Motor neuron (in vitro differentiated cells): ENCODE data around the gene PGAM5. TPM values are rescaled to one million over a fixed set of nuclear protein-coding genes. Genes with fewer than 3 reads are reported as not detected.
"Not testable (repeated sequence)": the region's sequence is repeated elsewhere in the genome, so short reads cannot be mapped to it uniquely, and the experiment has no call there.

Experiments
- ATAC-seq, 8 experiments: fragments of 200-7000 bp; cut with Tn5 transposase; replicated peaks in 6 of 8; 2 replicates each; pipeline ENCODE4 v1.8.0; 2021; ENCODE audit warnings: mild to moderate bottlenecking in 8 of 8, moderate library complexity in 8 of 8
- H3K27ac ChIP-seq, 2 donors: fragments of 250-450 bp; sonication (Bioruptor Pico); 2 replicates each; pipeline ENCODE4 v1.9.0; 2021; ENCODE audit warnings: antibody characterized with exemption in 2 of 2, mild to moderate bottlenecking in 2 of 2, moderate library complexity in 1 of 2
- H3K4me1 ChIP-seq, 2 donors: fragments of 250-450 bp; sonication (Bioruptor Pico); replicated peaks in 1 of 2; 2 replicates each; pipeline ENCODE4 v1.6.1; 2021; ENCODE audit warnings: antibody characterized with exemption in 2 of 2, mild to moderate bottlenecking in 2 of 2, moderate library complexity in 1 of 2
- H3K4me3 ChIP-seq, 5 donors: fragments of 250-450 bp; sonication (Bioruptor Pico); 2 replicates each; pipeline ENCODE4 v1.9.0; 2021; ENCODE audit warnings: antibody characterized with exemption in 5 of 5, mild to moderate bottlenecking in 5 of 5, moderate library complexity in 4 of 5
- WGBS, 10 experiments: fragments of 450-650 bp; shearing (Covaris generic); methylation state at CpG; one replicate each; pipeline ENCODE4 v1.0.0; 2022; 5-methylcytosine and 5-hydroxymethylcytosine counted together
- in situ Hi-C, 9 experiments: fragments of 400-800 bp; cut with MboI; loops; one replicate each; pipeline ENCODE4 v1.15.0; 2021; ENCODE audit warnings: low sequenced_read_pairs in 9 of 9, low pct_unique_long_range_greater_than_20kb in 2 of 9; ENCODE audit not compliant: unreplicated experiment in 9 of 9
- total RNA-seq, 8 experiments: library from RNA; unstranded; fragments of 300-600 nt; gene quantifications; 2 replicates each; pipeline versions ENCODE4 v1.2.3 to v1.2.4, GENCODE V29; 2022

The PGAM5 gene
- total RNA-seq, 8 experiments from 2014 or later = 19.8 to 50.5 (median 25.5) TPM

DNA sequence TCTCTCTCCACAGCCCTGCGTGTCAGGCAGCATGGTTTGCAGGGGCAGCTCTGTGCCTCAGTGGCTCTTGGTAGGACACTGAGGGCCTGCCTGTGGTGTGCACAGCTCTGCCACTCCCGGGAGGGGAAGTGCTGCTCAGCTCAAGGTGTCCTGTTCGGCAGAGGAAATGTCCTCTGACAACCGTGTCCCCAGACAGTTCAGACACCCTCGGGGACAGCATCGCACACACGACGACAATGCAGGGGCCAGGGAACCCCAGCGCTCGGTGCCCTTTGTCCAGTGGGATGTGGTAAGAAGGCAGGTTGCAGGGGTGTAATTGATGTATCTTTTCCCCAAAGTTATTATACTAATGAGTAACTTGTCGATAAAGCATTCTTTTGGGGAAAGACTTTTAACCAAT lies 36.8 kb downstream of the PGAM5 start:
- ATAC-seq = no peak
- in situ Hi-C loops = no loop called here
- Histone ChIP-seq H3K27ac (no peak overlapping the region), H3K4me3 (no peak overlapping the region), H3K4me1 (no peaks in the 10 kb centered on the region)
- WGBS, 10 experiments = 80 to 100% (median 96%) methylated on average over 1 to 5 of the region's 11 CpGs; no CpG with 5 or more reads in 3 of the 10 experiments

GRCh38 chr12:132747896-132748295 lies 37.3 kb downstream of the PGAM5 start:
- WGBS, 10 experiments = 83 to 100% (median 98%) methylated on average over 1 to 19 of the region's 22 CpGs; no CpG with 5 or more reads in 1 of the 10 experiments
- in situ Hi-C loops = no loop called here

DNA sequence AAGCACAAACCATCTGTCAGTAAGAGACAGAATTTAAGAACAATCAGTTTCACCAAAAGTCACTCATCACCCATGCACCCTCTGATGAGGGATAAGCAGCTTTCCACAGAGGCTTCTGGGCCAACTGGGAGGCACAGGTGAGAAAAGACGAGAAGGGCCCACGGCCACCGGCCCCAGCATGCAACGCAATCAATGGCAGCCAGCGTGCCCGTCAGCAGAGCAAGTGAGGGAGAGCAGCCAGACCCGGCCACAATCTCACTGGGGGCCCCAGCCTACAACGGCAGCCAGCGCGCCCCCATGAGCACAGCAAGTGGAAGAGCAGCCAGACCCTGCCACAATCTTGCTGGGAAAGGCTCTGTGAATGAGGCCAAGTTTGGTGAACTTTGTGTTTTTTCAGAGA lies 37.7 kb downstream of the PGAM5 start:
- in situ Hi-C loops = no loop called here

More at GRCh38 chr12:132747896-132748295, 37.3 kb downstream of the PGAM5 start:
- ATAC-seq = no peak
- Histone ChIP-seq H3K4me1 (no peaks in the 10 kb centered on the region), H3K4me3 (no peak overlapping the region), H3K27ac (no peak overlapping the region)

DNA sequence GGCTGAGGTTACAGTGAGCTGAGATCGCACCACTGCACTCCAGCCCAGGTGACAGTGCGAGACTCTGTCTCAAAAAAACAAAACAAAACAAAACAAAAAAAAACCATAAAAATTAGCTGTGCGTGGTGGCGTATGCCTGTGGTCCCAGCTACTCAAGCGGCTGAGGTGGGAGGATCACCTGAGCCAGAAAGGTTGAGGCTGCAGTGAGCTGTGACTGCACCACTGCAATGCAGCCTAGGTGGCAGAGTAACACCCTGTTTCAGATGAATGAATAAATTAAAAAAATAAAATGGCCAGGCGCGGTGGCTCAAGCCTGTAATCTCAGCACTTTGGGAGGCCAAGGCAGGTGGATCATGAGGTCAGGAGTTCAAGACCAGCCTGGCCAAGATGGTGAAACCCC lies 43.0 kb downstream of the PGAM5 start:
- 89 to 100% (median 98%) methylated on average over 1 to 7 of the region's 7 CpGs for WGBS, 10 experiments
- in situ Hi-C loops, H3K4me3 ChIP-seq, H3K4me1 ChIP-seq, H3K27ac ChIP-seq, ATAC-seq: not testable (repeated sequence)

More for the DNA sequence above, 37.7 kb downstream of the PGAM5 start:
- 83 to 100% (median 99%) methylated on average over 1 to 6 of the region's 10 CpGs; no CpG with 5 or more reads in 6 of the 10 experiments for WGBS, 10 experiments
- Histone ChIP-seq H3K4me3 (no peak overlapping the region), H3K27ac (no peak overlapping the region), H3K4me1 (no peaks in the 10 kb centered on the region)
- ATAC-seq = no peak

- H3K4me3 ChIP-seq = no peak overlapping the region
- no peaks in the 10 kb centered on the region for H3K4me1 ChIP-seq
- in situ Hi-C loops = no loop called here
- ATAC-seq = peak in 3 of 8 experiments; percentile 94 to 96 (median 94)
- no peak overlapping the region for H3K27ac ChIP-seq
- WGBS, 10 experiments = 7 to 98% (median 81%) methylated on average over 1 to 10 of the region's 14 CpGs; no CpG with 5 or more reads in 2 of the 10 experiments
Observed at GRCh38 chr12:132754160-132754932, 43.7 kb downstream of the PGAM5 start.

DNA sequence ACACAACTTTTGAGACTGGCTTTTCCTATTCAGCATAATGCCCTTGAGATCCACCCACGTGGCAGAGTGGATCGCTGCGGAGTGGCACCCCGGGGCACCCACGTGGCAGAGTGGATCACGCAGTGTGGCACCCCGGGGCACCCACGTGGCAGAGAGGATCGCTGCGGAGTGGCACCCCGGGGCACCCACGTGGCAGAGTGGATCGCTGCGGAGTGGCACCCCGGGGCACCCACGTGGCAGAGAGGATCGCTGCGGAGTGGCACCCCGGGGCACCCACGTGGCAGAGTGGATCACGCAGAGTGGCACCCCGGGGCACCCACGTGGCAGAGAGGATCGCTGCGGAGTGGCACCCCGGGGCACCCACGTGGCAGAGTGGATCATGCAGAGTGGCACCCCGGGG lies 48.2 kb downstream of the PGAM5 start:
- H3K27ac ChIP-seq, in situ Hi-C loops, ATAC-seq, H3K4me3 ChIP-seq: not testable (repeated sequence)
- H3K4me1 ChIP-seq = peaks cover 5 to 10% of the 10 kb centered on the region in 2 donors
- WGBS, 10 experiments = 60 to 100% (median 94%) methylated on average over 1 to 9 of the region's 28 CpGs; no CpG with 5 or more reads in 6 of the 10 experiments

- H3K27ac ChIP-seq = no peak overlapping the region
- ATAC-seq = no peak
- peaks cover 5 to 10% of the 10 kb centered on the region in 2 donors for H3K4me1 ChIP-seq
- in situ Hi-C loops = no loop called here
- WGBS, 10 experiments = 60 to 100% (median 93%) methylated on average over 2 to 8 of the region's 8 CpGs; no CpG with 5 or more reads in 2 of the 10 experiments
- no peak overlapping the region for H3K4me3 ChIP-seq
Observed at GRCh38 chr12:132759359-132759758, 48.7 kb downstream of the PGAM5 start.

GRCh38 chr12:132761032-132761920 lies 50.6 kb downstream of the PGAM5 start, which contains the start of gene ANKLE2:
ANKLE2 (minus strand) TSS chr12:132761832; CDS start chr12:132761798, 34 bp downstream.
- H3K4me1 ChIP-seq = peaks cover 5 to 10% of the 10 kb centered on the region in 2 donors
- peak; percentile 61 to 74 (median 68) for ATAC-seq
- WGBS, 10 experiments = 0 to 10% (median 0%) methylated on average over 1 to 3 of the region's 97 CpGs; no CpG with 5 or more reads in 4 of the 10 experiments
- in situ Hi-C loops = no loop called here
- H3K27ac ChIP-seq = peak within 1 kb of the TSS; percentile 99 to 100
- peak within 1 kb of the TSS; percentile 66 to 98 (median 87) for H3K4me3 ChIP-seq

- in situ Hi-C loops = no loop called here
- peaks cover 5 to 10% of the 10 kb centered on the region in 2 donors for H3K4me1 ChIP-seq
- H3K27ac ChIP-seq = peak overlapping the region; percentile 99 to 100
- 0 to 5% (median 3%) methylated on average over 4 to 10 of the region's 89 CpGs; no CpG with 5 or more reads in 7 of the 10 experiments for WGBS, 10 experiments
- H3K4me3 ChIP-seq = peak overlapping the region; percentile 66 to 98 (median 87)
- peak; percentile 75 to 94 (median 92) for ATAC-seq
Observed at GRCh38 chr12:132761921-132762583, 51.4 kb downstream of the PGAM5 start.

DNA sequence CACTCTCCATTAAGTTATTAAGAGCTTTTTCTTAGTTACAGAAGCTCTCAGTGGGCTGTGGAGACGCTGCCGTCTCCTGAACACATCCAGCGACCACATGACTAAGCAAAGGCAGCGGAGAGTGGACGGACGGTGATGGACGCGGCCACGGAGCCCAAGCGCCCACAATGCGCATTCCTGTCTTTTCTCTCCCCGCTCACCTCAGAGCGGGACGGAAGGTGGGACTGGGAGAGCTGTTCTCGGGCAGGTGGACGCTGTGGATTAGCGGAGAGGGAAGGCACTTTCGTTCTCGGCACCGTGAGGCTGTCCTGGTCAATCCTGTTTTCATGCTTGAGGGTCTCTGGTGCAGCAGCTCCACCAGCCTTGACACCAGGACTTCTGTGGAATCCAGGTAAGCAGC lies 53.6 kb downstream of the PGAM5 start:
- Histone ChIP-seq H3K4me3 (no peak overlapping the region), H3K27ac (no peak overlapping the region), H3K4me1 (peaks cover 5 to 10% of the 10 kb centered on the region in 2 donors)
- WGBS, 10 experiments = 88 to 98% (median 96%) methylated on average over 8 to 16 of the region's 20 CpGs; no CpG with 5 or more reads in 6 of the 10 experiments
- ATAC-seq = no peak
- in situ Hi-C loops = no loop called here

GRCh38 chr12:132765361-132765760 lies 54.7 kb downstream of the PGAM5 start:
- peaks cover 2 to 7% of the 10 kb centered on the region in 2 donors for H3K4me1 ChIP-seq
- no peak overlapping the region for H3K4me3 ChIP-seq
- no peak for ATAC-seq
- WGBS, 10 experiments = 40 to 92% (median 75%) methylated on average over 1 to 5 of the region's 11 CpGs; no CpG with 5 or more reads in 2 of the 10 experiments
- in situ Hi-C loops = no loop called here
- H3K27ac ChIP-seq = no peak overlapping the region

- in situ Hi-C loops = no loop called here
- Histone ChIP-seq H3K4me3 (no peak overlapping the region), H3K27ac (no peak overlapping the region), H3K4me1 (peaks cover 0 to 4% of the 10 kb centered on the region in 2 donors)
- peak in 1 of 8 experiments; percentile 1 for ATAC-seq
- 14 to 90% (median 42%) methylated on average over 2 to 7 of the region's 27 CpGs; no CpG with 5 or more reads in 3 of the 10 experiments for WGBS, 10 experiments
Observed at GRCh38 chr12:132766380-132767085, 55.9 kb downstream of the PGAM5 start.
